Peyer's patch (tissue), 4 donors: Measurements from ENCODE around the gene NFKBIB. TPM values are rescaled to one million over a fixed set of nuclear protein-coding genes. Genes with fewer than 3 reads are reported as not detected.
A peak's percentile ranks its signal among the peaks of the same experiment; 100 is the strongest.
"Not testable (repeated sequence)": the region's sequence is repeated elsewhere in the genome, so short reads cannot be mapped to it uniquely, and the experiment has no call there.

Experiments
- DNase-seq, 3 donors: peaks; one replicate each; pipeline ENCODE4 v3.0.0-alpha.2; 2017 to 2019
- H3K27ac ChIP-seq, 4 donors: fragments of 200-600 bp; sonication (generic); one replicate each; pipeline ENCODE4 v1.5.1; 2016 to 2019
- H3K27me3 ChIP-seq, 2 donors: fragments of 200-600 bp; sonication (generic); one replicate each; pipeline ENCODE4 v1.5.1; 2019
- H3K36me3 ChIP-seq, 3 donors: fragments of 200-600 bp; sonication (generic); one replicate each; pipeline ENCODE4 v1.5.1; 2016 to 2019
- H3K4me1 ChIP-seq, 4 donors: fragments of 200-600 bp; sonication (generic); one replicate each; pipeline ENCODE4 v1.5.1; 2016 to 2019
- H3K4me3 ChIP-seq, 4 donors: fragments of 200-600 bp; sonication (generic); 1 replicate in 3 of 4; 2 replicates in 1 of 4; pipeline ENCODE4 v1.5.1; 2016 to 2019; ENCODE audit warnings: mild to moderate bottlenecking in 1 of 4
- H3K9me3 ChIP-seq, 4 donors: fragments of 200-600 bp; sonication (generic); one replicate each; pipeline ENCODE4 v1.5.1; 2016 to 2019; ENCODE audit warnings: mild to moderate bottlenecking in 1 of 4
- CTCF ChIP-seq, 6 experiments: fragments of 450-650 bp in 4 of 6; fragments of 200-600 bp in 2 of 6; sonication (generic) in 1 of 6; IDR thresholded peaks; one replicate each; pipeline ENCODE4 v1.5.1; 2017 to 2019; ENCODE audit warnings: antibody characterized with exemption in 6 of 6, mild to moderate bottlenecking in 3 of 6, moderate library complexity in 1 of 6
- POLR2A ChIP-seq, 2 donors: fragments of 450-650 bp; IDR thresholded peaks; one replicate each; pipeline ENCODE4 v1.5.1; 2017; ENCODE audit warnings: antibody characterized with exemption in 2 of 2, mild to moderate bottlenecking in 2 of 2, moderate library complexity in 2 of 2
- total RNA-seq, 4 donors: library from RNA; depleted of rRNA; stranded (reverse); fragments of >200 nt; gene quantifications; one replicate each; pipeline ENCODE4 v1.1.0, GENCODE V29; 2016

Gene NFKBIB
- total RNA-seq, 4 donors from 2014 or later, result 12.4 to 27.7 (median 22.8) TPM

GRCh38 chr19:38932425-38933179, 32.8 kb downstream of the NFKBIB start:
- Histone ChIP-seq H3K27me3 (no peaks in the 10 kb centered on the region), H3K4me1 (peaks cover 0 to 15% (median 7%) of the 10 kb centered on the region in 4 donors), H3K4me3 (no peak overlapping the region), H3K27ac (no peak overlapping the region), H3K36me3 (peaks cover 0 to 17% (median 0%) of the 10 kb centered on the region in 3 donors), H3K9me3 (peaks cover 0 to 3% (median 0%) of the 10 kb centered on the region in 4 donors)
- DNase-seq, result peak in 2 of 3 donors; percentile 38 to 63
- no peak for TF ChIP-seq POLR2A (IDR thresholded peaks at IDR 0.05)
- peak in 5 of 6 experiments; percentile 5 to 37 (median 31) for TF ChIP-seq CTCF (IDR thresholded peaks at IDR 0.05)

DNA sequence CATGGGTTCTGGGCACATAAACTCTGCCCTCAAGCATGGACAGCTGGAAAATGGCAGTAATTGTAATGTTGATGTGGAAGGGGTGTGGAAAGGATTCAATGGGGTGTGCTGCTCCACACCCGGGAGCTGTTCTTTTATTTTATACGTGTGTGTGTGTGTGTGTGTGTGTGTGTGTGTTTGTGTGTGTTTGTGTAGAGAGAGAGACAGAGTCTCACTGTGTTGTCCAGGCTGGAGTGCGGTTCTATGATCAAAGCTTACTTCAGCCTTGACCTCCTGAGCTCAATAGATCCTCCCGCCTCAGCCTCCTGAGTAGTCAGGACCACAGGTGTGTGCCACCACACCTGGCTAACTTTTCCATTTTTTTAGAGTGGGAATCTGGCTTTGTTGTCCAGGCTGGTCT, 33.8 kb downstream of the NFKBIB start:
- TF ChIP-seq CTCF (IDR thresholded peaks at IDR 0.05) (no peak), POLR2A (IDR thresholded peaks at IDR 0.05) (no peak)
- H3K27ac ChIP-seq, result no peak overlapping the region

GRCh38 chr19:38939957-38940356, 40.2 kb downstream of the NFKBIB start:
- Histone ChIP-seq H3K4me1 (no peaks in the 10 kb centered on the region), H3K9me3 (peaks cover 0 to 3% (median 0%) of the 10 kb centered on the region in 4 donors), H3K27ac (no peak overlapping the region), H3K4me3 (no peak overlapping the region), H3K27me3 (no peaks in the 10 kb centered on the region), H3K36me3 (no peaks in the 10 kb centered on the region)
- TF ChIP-seq CTCF (IDR thresholded peaks at IDR 0.05) (no peak), POLR2A (IDR thresholded peaks at IDR 0.05) (no peak)
- DNase-seq, result no peak

More for the DNA sequence above, 33.8 kb downstream of the NFKBIB start:
- H3K9me3 ChIP-seq, result peaks cover 0 to 3% (median 0%) of the 10 kb centered on the region in 4 donors
- H3K36me3 ChIP-seq, result peaks cover 0 to 17% (median 0%) of the 10 kb centered on the region in 3 donors
- DNase-seq, result no peak
- peaks cover 0 to 15% (median 7%) of the 10 kb centered on the region in 4 donors for H3K4me1 ChIP-seq
- no peaks in the 10 kb centered on the region for H3K27me3 ChIP-seq
- H3K4me3 ChIP-seq, result no peak overlapping the region

GRCh38 chr19:38941466-38941865, 41.7 kb downstream of the NFKBIB start:
- H3K4me1 ChIP-seq, DNase-seq, H3K27me3 ChIP-seq, H3K36me3 ChIP-seq, H3K27ac ChIP-seq, H3K4me3 ChIP-seq, H3K9me3 ChIP-seq: not testable (repeated sequence)

- no peak for TF ChIP-seq CTCF (IDR thresholded peaks at IDR 0.05)
- TF ChIP-seq POLR2A (IDR thresholded peaks at IDR 0.05), result no peak
These were observed 42.2 kb downstream of the NFKBIB start for GRCh38 chr19:38941979-38942378.

GRCh38 chr19:38942471-38943181, 42.9 kb downstream of the NFKBIB start:
- no peaks in the 10 kb centered on the region for H3K36me3 ChIP-seq
- no peak overlapping the region for H3K27ac ChIP-seq
- H3K4me3 ChIP-seq, result no peak overlapping the region
- no peak for TF ChIP-seq CTCF (IDR thresholded peaks at IDR 0.05)
- H3K27me3 ChIP-seq, result no peaks in the 10 kb centered on the region
- no peaks in the 10 kb centered on the region for H3K4me1 ChIP-seq
- no peaks in the 10 kb centered on the region for H3K9me3 ChIP-seq
- DNase-seq, result no peak

More at GRCh38 chr19:38941979-38942378, 42.2 kb downstream of the NFKBIB start:
- no peaks in the 10 kb centered on the region for H3K36me3 ChIP-seq
- H3K27me3 ChIP-seq, result no peaks in the 10 kb centered on the region
- H3K9me3 ChIP-seq, result no peaks in the 10 kb centered on the region
- no peaks in the 10 kb centered on the region for H3K4me1 ChIP-seq
- no peak overlapping the region for H3K27ac ChIP-seq
- DNase-seq, result no peak
- H3K4me3 ChIP-seq, result no peak overlapping the region
